Measurements from ENCODE around the gene VPS26B.
"Not testable (repeated sequence)": the region's sequence is repeated elsewhere in the genome, so short reads cannot be mapped to it uniquely, and the experiment has no call there.

The VPS26B gene

DNA sequence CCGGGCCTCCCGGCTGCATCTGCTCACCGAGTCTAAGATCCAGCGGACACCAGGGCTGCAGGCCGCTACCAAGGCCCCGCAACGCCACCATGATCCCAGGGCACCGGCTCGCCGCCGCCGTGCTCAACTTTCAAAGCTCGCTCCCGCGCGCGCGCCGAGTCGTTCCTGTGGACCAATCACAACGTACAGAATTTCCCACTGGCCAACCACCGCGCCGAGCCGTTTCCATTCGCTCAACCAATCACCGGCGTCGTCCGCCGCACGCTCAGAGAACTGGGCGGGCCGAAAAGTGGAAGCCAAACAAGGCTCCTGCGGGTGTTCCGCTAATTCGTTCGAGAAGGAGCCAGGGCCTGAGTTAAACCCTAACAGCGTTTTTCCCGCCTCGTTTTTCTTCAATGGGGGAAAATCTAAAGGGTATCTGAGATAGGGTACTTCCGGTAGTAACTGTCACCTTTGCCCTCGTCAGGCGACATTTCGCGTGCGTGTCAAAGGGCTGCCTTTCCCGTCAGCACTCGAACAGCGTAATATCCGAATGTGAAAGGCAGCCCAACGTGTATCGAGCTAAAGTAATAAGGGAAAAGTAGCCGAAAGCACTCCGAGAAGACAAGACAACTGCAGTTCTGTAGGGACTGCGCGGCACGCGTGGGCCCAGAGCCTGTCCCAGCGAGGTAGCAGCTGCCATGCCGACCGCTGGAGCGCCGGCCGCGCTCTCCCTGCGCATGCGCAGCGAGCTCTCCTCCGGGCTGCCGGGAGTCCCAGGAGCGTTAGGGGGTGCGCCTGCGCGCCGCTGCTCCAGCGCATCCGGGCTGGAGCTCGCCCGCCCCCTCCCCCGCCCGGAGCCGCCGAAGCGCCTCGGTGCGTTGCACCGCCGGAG lies at the start of gene VPS26B, which contains the start of gene NCAPD3:
TSS of gene VPS26B (plus strand) at position 836 of the 874 bp plus-strand sequence. CDS start 452 bp downstream, outside the sequence.
TSS of gene NCAPD3 (minus strand) at position 132 of the 874 bp plus-strand sequence. CDS start at position 91, 41 bp downstream.
- peak within 1 kb of the TSS; percentile 98 for H3K4me3 ChIP-seq (ENCODE audit: low read length)
- peak; percentile 98 for DNase-seq (ENCODE audit: low read depth)
- TF ChIP-seq, protein P1, sequence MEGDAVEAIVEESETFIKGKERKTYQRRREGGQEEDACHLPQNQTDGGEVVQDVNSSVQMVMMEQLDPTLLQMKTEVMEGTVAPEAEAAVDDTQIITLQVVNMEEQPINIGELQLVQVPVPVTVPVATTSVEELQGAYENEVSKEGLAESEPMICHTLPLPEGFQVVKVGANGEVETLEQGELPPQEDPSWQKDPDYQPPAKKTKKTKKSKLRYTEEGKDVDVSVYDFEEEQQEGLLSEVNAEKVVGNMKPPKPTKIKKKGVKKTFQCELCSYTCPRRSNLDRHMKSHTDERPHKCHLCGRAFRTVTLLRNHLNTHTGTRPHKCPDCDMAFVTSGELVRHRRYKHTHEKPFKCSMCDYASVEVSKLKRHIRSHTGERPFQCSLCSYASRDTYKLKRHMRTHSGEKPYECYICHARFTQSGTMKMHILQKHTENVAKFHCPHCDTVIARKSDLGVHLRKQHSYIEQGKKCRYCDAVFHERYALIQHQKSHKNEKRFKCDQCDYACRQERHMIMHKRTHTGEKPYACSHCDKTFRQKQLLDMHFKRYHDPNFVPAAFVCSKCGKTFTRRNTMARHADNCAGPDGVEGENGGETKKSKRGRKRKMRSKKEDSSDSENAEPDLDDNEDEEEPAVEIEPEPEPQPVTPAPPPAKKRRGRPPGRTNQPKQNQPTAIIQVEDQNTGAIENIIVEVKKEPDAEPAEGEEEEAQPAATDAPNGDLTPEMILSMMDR (IDR thresholded peaks at IDR 0.05; ENCODE audit: insufficient read depth, low read depth, low read length, missing control alignments), result no peak

DNA sequence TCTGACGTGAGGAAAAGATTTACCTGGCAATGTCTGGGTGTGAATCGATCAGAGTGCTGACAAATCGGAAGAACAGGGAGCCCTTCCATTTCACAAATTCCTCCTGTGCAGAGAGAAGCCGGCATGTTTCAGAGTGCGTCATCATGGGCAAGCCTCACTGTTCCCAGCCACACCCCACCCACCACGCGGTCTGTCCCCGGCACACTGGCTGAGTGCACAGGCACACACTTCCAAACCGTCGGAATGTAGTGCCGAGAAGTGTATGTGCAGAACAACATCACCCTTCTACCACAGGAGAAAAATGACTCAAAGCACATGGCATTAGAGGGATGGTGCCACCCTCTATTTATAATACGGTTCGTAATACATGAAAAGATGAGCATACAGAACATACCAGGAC lies 48.2 kb upstream of the VPS26B start:
- H3K4me3 ChIP-seq (ENCODE audit: low read length), result no peak overlapping the region
- TF ChIP-seq, protein P1 (IDR thresholded peaks at IDR 0.05; ENCODE audit: insufficient read depth, low read depth, low read length, missing control alignments), result no peak
- DNase-seq (ENCODE audit: low read depth), result no peak

- TF ChIP-seq, protein P1 (IDR thresholded peaks at IDR 0.05; ENCODE audit: insufficient read depth, low read depth, low read length, missing control alignments), result no peak
- no peak overlapping the region for H3K4me3 ChIP-seq (ENCODE audit: low read length)
- no peak for DNase-seq (ENCODE audit: low read depth)
Measured at GRCh38 chr11:134178032-134178674, 46.3 kb upstream of the VPS26B start.

- TF ChIP-seq, protein P1 (IDR thresholded peaks at IDR 0.05; ENCODE audit: insufficient read depth, low read depth, low read length, missing control alignments), result no peak
- peak; percentile 40 for DNase-seq (ENCODE audit: low read depth)
- no peak overlapping the region for H3K4me3 ChIP-seq (ENCODE audit: low read length)
Measured at GRCh38 chr11:134181707-134182106, 42.8 kb upstream of the VPS26B start.

DNA sequence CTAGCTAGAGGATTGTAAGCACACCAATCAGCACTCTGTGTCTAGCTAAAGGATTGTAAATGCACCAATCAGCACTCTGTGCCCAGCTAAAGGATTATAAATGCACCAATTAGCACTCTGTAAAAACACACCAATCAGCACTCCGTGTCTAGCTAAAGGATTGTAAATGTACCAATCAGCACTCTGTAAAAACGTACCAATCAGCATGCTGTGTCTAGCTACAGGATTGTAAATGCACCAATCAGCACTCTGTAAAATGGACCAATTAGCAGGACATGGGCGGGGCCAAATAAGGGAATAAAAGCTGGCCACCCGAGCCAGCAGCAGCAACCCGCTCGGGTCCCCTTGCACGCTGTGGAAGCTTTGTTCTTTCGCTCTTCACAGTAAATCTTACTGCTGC lies 36.4 kb upstream of the VPS26B start:
- not testable (repeated sequence) for H3K4me3 ChIP-seq (ENCODE audit: low read length); DNase-seq (ENCODE audit: low read depth)

- DNase-seq (ENCODE audit: low read depth), result no peak
- TF ChIP-seq, protein P1 (IDR thresholded peaks at IDR 0.05; ENCODE audit: insufficient read depth, low read depth, low read length, missing control alignments), result no peak
- no peak overlapping the region for H3K4me3 ChIP-seq (ENCODE audit: low read length)
Measured at GRCh38 chr11:134196756-134197155, 27.7 kb upstream of the VPS26B start.

GRCh38 chr11:134199531-134199930 lies 24.9 kb upstream of the VPS26B start:
- DNase-seq (ENCODE audit: low read depth), result no peak
- H3K4me3 ChIP-seq (ENCODE audit: low read length), result no peak overlapping the region
- TF ChIP-seq, protein P1 (IDR thresholded peaks at IDR 0.05; ENCODE audit: insufficient read depth, low read depth, low read length, missing control alignments), result no peak

Data from epithelial cell of esophagus (primary cell).